ENCODE results near the gene MSH5. TPM values are rescaled to one million over a fixed set of nuclear protein-coding genes. Genes with fewer than 3 reads are reported as not detected.
A peak's percentile ranks its signal among the peaks of the same experiment; 100 is the strongest.

MSH5 gene
- total RNA-seq, 1 experiment from 2014 or later, result 43.1 TPM

- TF ChIP-seq ATF6 (CRISPR knock-in tag; IDR thresholded peaks at IDR 0.05) (no peak), TEAD4 (CRISPR knock-in tag; IDR thresholded peaks at IDR 0.05) (no peak), ZNF317 (CRISPR knock-in tag; IDR thresholded peaks at IDR 0.05; ENCODE audit: borderline replicate concordance, low read depth) (no peak), TEAD1 (CRISPR knock-in tag; IDR thresholded peaks at IDR 0.05) (no peak), ZNF232 (CRISPR knock-in tag; IDR thresholded peaks at IDR 0.05) (no peak), ELF4 (CRISPR knock-in tag; IDR thresholded peaks at IDR 0.05; ENCODE audit: low read depth) (no peak), ZNF423 (CRISPR knock-in tag; IDR thresholded peaks at IDR 0.05) (no peak), RELA (CRISPR knock-in tag; IDR thresholded peaks at IDR 0.05; ENCODE audit: borderline replicate concordance) (peak; percentile 59; the same call in 1 of the 2 replicates)
Measured at GRCh38 chr6:31729979-31730630, 9.7 kb upstream of the MSH5 start (continued).

GRCh38 chr6:31730631-31731086 lies 9.1 kb upstream of the MSH5 start:
- ChIA-PET POLR2A (interaction anchor here (1.0 to 3.6 kb wide), 8 partner anchors 9 to 189 kb away, joined by 4 to 32 read pairs (median 6); partner anchors contain the start of genes DDX39B, HSPA1B, LSM2 and MSH5), CTCF (interaction anchor here (0.6 to 4.0 kb wide), 21 partner anchors 8 to 317 kb away, joined by 3 to 66 read pairs (median 6); partner anchors contain the start of genes ABHD16A, BAG6, C6orf47 and GPANK1)
- peak overlapping the region; percentile 98 for H3K27ac Mint-ChIP-seq
- no peak for DNase-seq (ENCODE audit: low spot score)
- H3K36me3 Mint-ChIP-seq, result peaks cover 37% of the 10 kb centered on the region
- no peaks in the 10 kb centered on the region for H3K27me3 Mint-ChIP-seq (ENCODE audit: low read depth)
- no peaks in the 10 kb centered on the region for H3K9me3 Mint-ChIP-seq
- ATAC-seq, result no peak
- peak overlapping the region; percentile 93 for H3K4me3 Mint-ChIP-seq
- peaks cover 21% of the 10 kb centered on the region for H3K4me1 Mint-ChIP-seq
- TF ChIP-seq FOXK1 (CRISPR knock-in tag; IDR thresholded peaks at IDR 0.05) (no peak), ZNF263 (CRISPR knock-in tag; IDR thresholded peaks at IDR 0.05; ENCODE audit: low read depth) (no peak), ZBTB43 (CRISPR knock-in tag; IDR thresholded peaks at IDR 0.05) (no peak), ARID4B (CRISPR knock-in tag; IDR thresholded peaks at IDR 0.05; ENCODE audit: borderline replicate concordance) (no peak), ZBTB21 (CRISPR knock-in tag; IDR thresholded peaks at IDR 0.05; ENCODE audit: borderline replicate concordance) (no peak), SMAD3 (CRISPR knock-in tag; IDR thresholded peaks at IDR 0.05; ENCODE audit: borderline replicate concordance) (no peak), PRDM15 (CRISPR knock-in tag; IDR thresholded peaks at IDR 0.05) (no peak), NFATC4 (CRISPR knock-in tag; IDR thresholded peaks at IDR 0.05) (no peak), NFE2L1 (CRISPR knock-in tag; IDR thresholded peaks at IDR 0.05) (no peak), ZNF416 (CRISPR knock-in tag; IDR thresholded peaks at IDR 0.05) (no peak), ZNF281 (CRISPR knock-in tag; IDR thresholded peaks at IDR 0.05) (no peak), RELA (CRISPR knock-in tag; IDR thresholded peaks at IDR 0.05; ENCODE audit: borderline replicate concordance) (no peak), ATF1 (CRISPR knock-in tag; IDR thresholded peaks at IDR 0.05) (no peak)

Data from WTC11 (cell line).